Stimulated activated naive CD8-positive, alpha-beta T cell treated with anti-CD3 and anti-CD28 coated beads, Interleukin-15, amount 100 ng/mL, for 72 hours (primary cell): Measurements from ENCODE around the gene SLC16A5.

Experiments
- ATAC-seq: fragments of 150-1000 bp; cut with Tn5 transposase; 2 replicates; pipeline ENCODE4 v1.10.0; 2021; ENCODE audit warnings: mild to moderate bottlenecking, moderate library complexity
- DNase-seq, 2 donors: peaks; one replicate each; pipeline ENCODE4 v3.0.0; 2021 to 2022
- H3K27ac Mint-ChIP-seq, 2 donors: one replicate each; pipeline ENCODE4 v1.8.0; 2022; ENCODE audit warnings: mild to moderate bottlenecking in 2 of 2, mixed read lengths in 2 of 2, moderate library complexity in 2 of 2
- H3K27me3 Mint-ChIP-seq: one replicate; pipeline ENCODE4 v1.8.0; 2022; ENCODE audit warnings: mixed read lengths
- H3K4me1 Mint-ChIP-seq: one replicate; pipeline ENCODE4 v1.8.0; 2022; ENCODE audit warnings: mild to moderate bottlenecking, mixed read lengths
- H3K4me3 Mint-ChIP-seq, 2 donors: one replicate each; pipeline ENCODE4 v1.8.0; 2022; ENCODE audit warnings: mild to moderate bottlenecking in 2 of 2, mixed read lengths in 2 of 2, moderate library complexity in 1 of 2
- H3K9me3 Mint-ChIP-seq, 2 donors: one replicate each; pipeline ENCODE4 v1.8.0; 2022; ENCODE audit warnings: mixed read lengths in 2 of 2

The SLC16A5 gene

GRCh38 chr17:75090871-75091854 lies 3.4 kb downstream of the SLC16A5 start:
- no peaks in the 10 kb centered on the region for H3K27me3 Mint-ChIP-seq
- DNase-seq (no peak), ATAC-seq (no peak)
- peaks cover 45% of the 10 kb centered on the region for H3K4me1 Mint-ChIP-seq
- no peaks in the 10 kb centered on the region for H3K9me3 Mint-ChIP-seq
- H3K4me3 Mint-ChIP-seq = no peak overlapping the region
- peak overlapping the region in 1 of 2 donors; percentile 10 for H3K27ac Mint-ChIP-seq

GRCh38 chr17:75091855-75092327 lies 4.1 kb downstream of the SLC16A5 start:
- no peaks in the 10 kb centered on the region for H3K9me3 Mint-ChIP-seq
- DNase-seq (no peak), ATAC-seq (no peak)
- H3K27ac Mint-ChIP-seq = no peak overlapping the region
- peaks cover 38% of the 10 kb centered on the region for H3K4me1 Mint-ChIP-seq
- H3K4me3 Mint-ChIP-seq = no peak overlapping the region
- H3K27me3 Mint-ChIP-seq = no peaks in the 10 kb centered on the region

- DNase-seq = no peak
- no peak overlapping the region for H3K27ac Mint-ChIP-seq
- no peak for ATAC-seq
- H3K27me3 Mint-ChIP-seq = no peaks in the 10 kb centered on the region
- peaks cover 23% of the 10 kb centered on the region for H3K4me1 Mint-ChIP-seq
- no peaks in the 10 kb centered on the region for H3K9me3 Mint-ChIP-seq
- no peak overlapping the region for H3K4me3 Mint-ChIP-seq
These were observed 5.9 kb downstream of the SLC16A5 start for GRCh38 chr17:75093548-75094158.

- ATAC-seq (no peak), DNase-seq (no peak)
- peaks cover 11% of the 10 kb centered on the region for H3K4me1 Mint-ChIP-seq
- no peak overlapping the region for H3K4me3 Mint-ChIP-seq
- no peak overlapping the region for H3K27ac Mint-ChIP-seq
- no peaks in the 10 kb centered on the region for H3K9me3 Mint-ChIP-seq
- H3K27me3 Mint-ChIP-seq = no peaks in the 10 kb centered on the region
These were observed 7.2 kb downstream of the SLC16A5 start for GRCh38 chr17:75094871-75095399.

- Mint-ChIP-seq H3K4me3 (no peak overlapping the region), H3K4me1 (no peaks in the 10 kb centered on the region), H3K27me3 (no peaks in the 10 kb centered on the region), H3K9me3 (no peaks in the 10 kb centered on the region), H3K27ac (no peak overlapping the region)
- no peak for DNase-seq
- no peak for ATAC-seq
These were observed 8.4 kb downstream of the SLC16A5 start for GRCh38 chr17:75096082-75096625.

GRCh38 chr17:75097865-75098264 lies 10.1 kb downstream of the SLC16A5 start:
- H3K27ac Mint-ChIP-seq = no peak overlapping the region
- H3K9me3 Mint-ChIP-seq = no peaks in the 10 kb centered on the region
- no peaks in the 10 kb centered on the region for H3K27me3 Mint-ChIP-seq
- ATAC-seq (no peak), DNase-seq (no peak)
- H3K4me3 Mint-ChIP-seq = no peak overlapping the region
- no peaks in the 10 kb centered on the region for H3K4me1 Mint-ChIP-seq

- no peak for ATAC-seq
- no peak overlapping the region for H3K27ac Mint-ChIP-seq
- no peak for DNase-seq
- no peaks in the 10 kb centered on the region for H3K4me1 Mint-ChIP-seq
- no peaks in the 10 kb centered on the region for H3K9me3 Mint-ChIP-seq
- H3K4me3 Mint-ChIP-seq = no peak overlapping the region
- H3K27me3 Mint-ChIP-seq = no peaks in the 10 kb centered on the region
These were observed 11.1 kb downstream of the SLC16A5 start for GRCh38 chr17:75098861-75099260.

- ATAC-seq (no peak), DNase-seq (no peak)
- Mint-ChIP-seq H3K9me3 (no peaks in the 10 kb centered on the region), H3K4me3 (no peak overlapping the region), H3K27me3 (no peaks in the 10 kb centered on the region), H3K27ac (no peak overlapping the region), H3K4me1 (no peaks in the 10 kb centered on the region)
These were observed 12.3 kb downstream of the SLC16A5 start for GRCh38 chr17:75099881-75100595.

GRCh38 chr17:75102385-75102821 lies 14.6 kb downstream of the SLC16A5 start:
- H3K4me3 Mint-ChIP-seq = no peak overlapping the region
- DNase-seq (no peak), ATAC-seq (no peak)
- H3K4me1 Mint-ChIP-seq = no peaks in the 10 kb centered on the region
- H3K27ac Mint-ChIP-seq = no peak overlapping the region
- no peaks in the 10 kb centered on the region for H3K9me3 Mint-ChIP-seq
- no peaks in the 10 kb centered on the region for H3K27me3 Mint-ChIP-seq

GRCh38 chr17:75103601-75104554 lies 16.1 kb downstream of the SLC16A5 start:
- Mint-ChIP-seq H3K9me3 (no peaks in the 10 kb centered on the region), H3K4me1 (peaks cover 7% of the 10 kb centered on the region), H3K4me3 (no peak overlapping the region), H3K27me3 (no peaks in the 10 kb centered on the region), H3K27ac (peak overlapping the region in 1 of 2 donors; percentile 89)
- DNase-seq (no peak), ATAC-seq (no peak)

GRCh38 chr17:75105126-75106080 lies 17.6 kb downstream of the SLC16A5 start:
- Mint-ChIP-seq H3K4me1 (peaks cover 15% of the 10 kb centered on the region), H3K4me3 (no peak overlapping the region), H3K27me3 (no peaks in the 10 kb centered on the region), H3K27ac (no peak overlapping the region), H3K9me3 (no peaks in the 10 kb centered on the region)
- no peak for DNase-seq
- no peak for ATAC-seq

GRCh38 chr17:75108193-75108592 lies 20.4 kb downstream of the SLC16A5 start:
- no peak overlapping the region for H3K27ac Mint-ChIP-seq
- no peaks in the 10 kb centered on the region for H3K9me3 Mint-ChIP-seq
- peak overlapping the region; percentile 3 to 89 for H3K4me3 Mint-ChIP-seq
- H3K27me3 Mint-ChIP-seq = no peaks in the 10 kb centered on the region
- ATAC-seq (no peak), DNase-seq (no peak)
- H3K4me1 Mint-ChIP-seq = peaks cover 29% of the 10 kb centered on the region

GRCh38 chr17:75109046-75109406 lies 21.3 kb downstream of the SLC16A5 start:
- no peaks in the 10 kb centered on the region for H3K27me3 Mint-ChIP-seq
- peaks cover 36% of the 10 kb centered on the region for H3K4me1 Mint-ChIP-seq
- no peak overlapping the region for H3K27ac Mint-ChIP-seq
- H3K9me3 Mint-ChIP-seq = no peaks in the 10 kb centered on the region
- peak in 1 of 2 donors; percentile 35 for DNase-seq
- H3K4me3 Mint-ChIP-seq = peak overlapping the region; percentile 89 to 93
- ATAC-seq = peak; percentile 35
